HG03135 (cell line): ENCODE measurements around the gene FBN1.

ENCODE experiments used
- ATAC-seq: cut with Tn5 transposase; IDR thresholded peaks from one replicate; pipeline ENCODE4 v1.9.1; 2021; ENCODE audit warnings: mild to moderate bottlenecking, moderate library complexity; ENCODE audit not compliant: unreplicated experiment

The FBN1 gene

DNA sequence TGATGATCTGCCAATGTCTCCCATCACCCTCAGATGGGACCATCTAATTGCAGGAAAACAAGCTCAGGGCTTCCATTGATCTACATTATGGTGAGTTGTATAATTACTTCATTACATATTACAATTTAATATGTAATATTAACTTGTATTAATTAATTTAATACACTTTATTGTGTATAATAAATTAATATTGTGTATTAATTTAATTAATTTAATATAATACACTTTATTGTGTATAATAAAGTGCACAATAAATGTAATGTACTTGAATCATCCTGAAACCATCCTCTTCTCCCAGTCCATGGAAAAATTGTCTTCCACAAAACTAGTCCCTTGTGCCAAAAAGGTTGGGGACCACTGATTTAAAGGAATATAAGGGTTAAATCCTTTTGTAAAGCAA lies 123.4 kb downstream of the FBN1 start:
- no peak for ATAC-seq

DNA sequence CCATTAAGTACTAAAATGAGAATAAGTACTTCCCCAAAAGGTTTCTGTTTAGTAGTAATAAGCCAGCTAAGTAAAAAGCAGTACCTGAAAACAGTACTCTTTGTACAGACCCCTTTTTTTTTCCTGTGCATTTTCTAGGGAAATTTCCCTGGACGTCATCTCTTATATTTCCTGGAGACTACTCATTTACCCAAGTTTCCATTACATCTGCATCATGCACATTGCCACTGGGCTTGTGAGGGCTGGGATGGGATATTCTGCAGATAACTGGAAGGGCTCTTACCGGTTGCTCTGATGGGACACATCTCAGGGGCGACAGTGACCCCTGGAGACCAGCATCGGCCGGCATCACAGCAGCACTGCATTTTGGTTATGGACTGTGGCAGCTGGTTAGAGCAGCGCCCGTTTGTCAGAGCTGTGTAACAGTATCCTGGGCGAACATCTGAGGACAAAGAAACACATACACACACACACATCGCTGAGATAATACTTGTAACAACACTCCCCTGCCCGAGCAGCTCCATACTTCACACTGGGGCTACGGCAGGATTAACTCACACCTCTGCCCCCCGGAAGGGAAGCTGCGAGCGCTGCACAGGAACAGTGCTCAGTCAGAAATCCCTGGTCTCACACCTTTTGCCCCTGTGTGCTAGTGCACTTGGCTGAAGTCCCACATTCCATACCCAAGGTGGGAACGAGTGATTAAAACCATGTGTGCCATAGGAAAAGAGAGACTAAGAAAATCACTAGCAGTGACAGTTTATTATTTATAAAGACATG lies 124.9 kb downstream of the FBN1 start:
- no peak for ATAC-seq

DNA sequence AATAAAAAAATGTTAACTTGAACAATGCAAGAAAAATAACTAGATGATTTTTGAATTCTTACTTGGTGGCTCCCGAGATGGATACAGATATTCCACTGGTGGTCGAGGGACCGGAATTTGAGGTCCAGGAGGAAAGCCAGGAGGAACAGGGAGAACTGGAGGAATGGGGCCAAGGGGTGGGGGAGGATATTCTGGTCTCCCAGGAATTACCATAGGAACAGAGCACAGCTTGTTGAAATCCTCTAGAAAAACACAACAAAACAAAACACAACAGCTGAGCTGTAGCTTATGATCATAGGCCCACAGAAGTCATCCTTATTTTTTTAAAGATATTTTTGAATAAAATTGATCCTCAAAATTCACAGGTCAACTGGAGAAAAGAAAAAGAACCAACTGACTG lies 129.4 kb downstream of the FBN1 start:
- ATAC-seq: no peak

DNA sequence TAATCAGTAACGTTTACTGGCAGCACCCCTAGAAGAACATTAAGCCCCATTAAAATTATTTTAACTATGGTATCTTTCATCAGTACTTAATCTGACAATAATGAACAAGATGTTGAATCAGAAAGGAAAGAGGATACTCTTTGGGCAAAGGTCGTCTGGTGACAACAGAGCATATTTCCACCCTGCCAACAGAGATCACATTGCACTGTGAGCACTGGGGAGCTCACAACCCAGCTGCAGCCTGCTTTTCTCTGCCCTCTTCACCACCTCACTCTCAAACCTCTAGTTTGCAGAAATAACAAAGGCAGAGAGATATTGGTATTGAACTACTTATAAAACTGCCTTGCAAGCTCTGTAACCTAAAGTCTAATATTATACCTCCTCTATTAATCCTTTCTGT lies 130.0 kb downstream of the FBN1 start:
- ATAC-seq: no peak

DNA sequence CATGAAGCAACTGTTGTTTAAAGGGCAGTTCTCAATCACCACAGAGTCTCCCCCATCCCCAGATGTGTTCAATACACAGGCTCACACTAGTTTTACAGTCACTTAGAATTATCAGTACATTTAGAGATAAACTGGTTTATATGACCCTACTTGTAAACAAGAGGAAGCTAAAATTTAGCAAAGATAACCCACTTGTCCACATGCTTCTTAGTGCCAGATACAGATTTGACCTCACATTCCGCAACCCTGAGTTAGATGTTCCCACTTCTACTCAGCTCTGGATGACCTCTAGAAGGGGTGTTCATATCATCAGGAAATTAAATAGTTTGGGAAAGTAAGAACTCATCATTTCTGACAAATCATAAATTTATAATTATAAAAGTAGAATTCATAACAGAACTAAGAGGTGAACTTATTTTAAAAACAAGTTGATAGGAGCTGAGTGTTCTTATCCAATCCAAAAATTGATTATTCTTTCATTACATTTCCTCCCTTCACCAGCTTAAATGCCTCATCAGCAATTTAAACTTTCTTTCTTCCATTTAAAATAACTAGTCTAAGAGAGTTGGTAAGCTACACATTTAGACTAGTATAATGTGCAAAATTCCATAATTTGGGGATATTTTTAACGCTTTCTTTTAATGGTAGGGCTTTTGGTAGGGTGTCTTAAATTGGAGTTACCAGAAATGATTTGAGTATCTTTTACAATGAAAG lies 131.2 kb downstream of the FBN1 start:
- ATAC-seq: no peak

DNA sequence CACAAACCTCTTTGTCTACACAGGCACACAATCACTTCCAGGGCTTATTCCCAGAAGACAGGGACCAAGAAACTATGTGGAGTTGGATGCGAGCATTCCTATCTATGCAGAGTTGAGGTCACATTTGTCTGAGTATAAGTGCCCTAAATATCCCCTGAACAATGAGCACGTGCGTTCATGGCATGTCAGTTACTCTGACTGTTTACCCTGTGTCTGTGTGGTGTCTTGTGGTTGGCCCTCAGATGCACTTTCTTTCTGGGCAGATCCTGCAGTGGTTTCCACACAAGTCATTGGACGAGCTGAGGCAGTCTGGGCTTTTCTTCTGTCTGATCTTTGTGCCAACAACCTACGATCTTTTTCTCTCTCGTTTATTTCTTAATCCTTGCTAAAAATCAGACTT lies 134.5 kb downstream of the FBN1 start:
- no peak for ATAC-seq

DNA sequence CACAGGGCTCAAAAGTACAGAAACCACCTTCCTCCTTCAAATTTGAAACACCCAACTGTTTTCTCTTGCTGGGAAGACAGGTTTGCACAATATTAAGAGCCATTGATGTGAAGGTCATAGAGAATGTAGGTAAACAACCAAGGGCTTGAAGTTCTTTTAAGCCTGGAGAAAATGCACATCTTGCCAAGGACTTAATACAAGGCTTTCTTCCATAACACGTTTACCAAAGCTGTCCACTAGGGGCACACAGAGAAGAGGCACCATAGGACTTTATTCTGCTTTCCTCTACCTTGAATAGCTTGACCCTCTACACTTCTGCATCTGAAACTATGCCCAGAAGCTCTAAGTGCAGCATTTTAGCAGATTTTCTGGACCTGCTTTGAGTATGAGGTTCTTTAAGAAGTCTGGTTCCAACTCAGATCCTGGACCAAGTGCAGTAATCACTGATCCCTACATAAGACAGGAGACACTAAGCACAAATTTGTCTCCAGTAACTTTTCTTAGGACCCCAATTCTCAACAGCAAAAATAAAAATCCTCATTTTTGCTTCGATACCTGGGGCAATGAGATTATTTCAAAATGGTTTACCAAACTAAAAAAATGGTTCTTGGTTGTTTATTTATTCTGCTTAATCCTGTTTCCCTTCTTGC lies 138.0 kb downstream of the FBN1 start:
- ATAC-seq: peak; percentile 73

DNA sequence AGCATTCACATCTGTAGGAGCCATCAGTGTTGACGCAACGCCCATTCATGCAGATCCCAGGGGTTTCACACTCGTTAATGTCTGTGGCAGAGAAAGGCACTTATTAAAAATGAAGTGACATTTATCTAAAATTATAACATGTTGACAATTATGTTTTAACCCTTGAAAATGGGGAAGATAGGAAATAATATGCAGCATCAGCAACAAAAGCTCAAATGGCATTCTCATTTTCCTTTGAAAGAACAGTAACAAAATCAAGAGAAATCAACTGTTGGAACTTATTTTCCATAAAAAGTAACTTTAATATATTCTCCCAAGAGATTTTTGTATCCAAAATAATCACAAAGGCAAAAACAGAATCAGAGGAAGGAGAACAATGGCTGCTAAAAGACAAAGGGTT lies 140.4 kb downstream of the FBN1 start:
- ATAC-seq: no peak

DNA sequence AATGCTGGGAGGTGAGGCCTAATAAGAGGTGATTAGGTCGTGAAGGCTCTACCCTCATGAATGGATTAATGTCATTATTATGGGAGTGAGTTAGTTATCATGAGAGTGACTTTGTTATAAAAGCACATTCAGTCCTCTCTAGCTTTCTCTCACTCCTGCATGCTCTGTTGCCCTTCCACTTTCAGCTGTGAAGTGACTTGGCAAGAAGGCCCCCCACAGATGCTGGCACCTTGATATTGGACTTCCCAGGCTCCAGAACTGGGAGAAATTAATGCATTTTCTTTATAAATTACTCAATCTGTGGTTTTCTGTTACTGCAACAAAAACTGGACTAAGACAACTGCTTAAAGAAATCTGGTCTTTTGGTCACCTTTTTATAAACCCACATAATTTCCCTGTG lies 144.3 kb downstream of the FBN1 start:
- ATAC-seq: no peak

DNA sequence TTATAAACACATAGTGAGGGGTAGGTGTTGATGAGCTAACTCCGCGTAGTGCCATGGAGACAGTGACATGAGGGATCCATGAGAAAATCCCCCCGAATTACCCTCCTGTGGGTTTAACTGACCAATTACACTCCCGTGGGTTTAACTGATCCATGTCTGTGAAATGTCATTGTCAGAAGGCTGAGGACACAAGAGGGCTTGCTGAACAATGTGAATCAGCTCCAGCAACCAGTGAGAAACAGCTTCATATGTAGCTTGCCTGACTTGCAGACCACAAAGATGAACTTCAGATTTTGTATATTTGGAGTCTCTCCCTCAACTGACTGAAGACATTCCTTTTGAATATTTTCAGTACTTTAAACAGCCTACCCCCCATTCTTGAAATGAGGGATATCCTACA lies 144.9 kb downstream of the FBN1 start:
- ATAC-seq: no peak

DNA sequence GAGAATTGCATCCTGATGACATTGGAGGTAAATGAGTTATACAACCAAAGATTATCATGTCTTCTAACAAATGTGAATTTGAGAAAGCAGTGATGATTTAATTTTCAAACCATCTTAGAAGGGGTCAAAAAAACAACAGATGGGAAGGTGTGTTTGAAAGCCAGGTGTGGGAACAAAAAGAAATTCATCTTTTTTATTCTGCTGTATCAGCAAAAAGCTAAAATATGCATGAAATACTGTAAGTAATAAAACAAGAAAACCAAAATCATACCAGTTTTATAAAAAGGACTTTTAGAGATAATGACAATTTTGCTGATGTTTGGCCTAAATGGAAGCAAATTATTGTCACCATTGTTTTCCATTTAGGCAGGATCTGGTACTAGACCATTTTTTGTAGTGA lies 145.5 kb downstream of the FBN1 start:
- ATAC-seq: no peak

DNA sequence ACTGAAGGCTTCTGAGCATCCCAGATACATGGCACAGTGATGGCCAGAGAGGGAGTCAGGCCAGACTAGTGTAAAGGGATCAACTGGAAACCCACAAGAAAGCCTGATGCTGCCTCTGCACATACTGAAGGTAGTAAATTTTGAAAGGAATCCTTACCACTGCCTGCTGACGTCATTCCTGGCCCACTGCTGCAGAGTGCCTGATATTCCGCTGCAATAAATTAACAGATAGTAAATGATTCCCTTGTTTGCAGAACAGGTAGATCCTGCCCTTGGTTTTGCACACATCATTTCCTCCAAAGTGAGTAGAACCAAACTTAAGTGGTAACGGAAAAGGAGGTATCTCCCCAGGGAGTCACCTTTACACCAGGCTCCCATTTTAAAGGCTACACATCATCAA lies 146.7 kb downstream of the FBN1 start:
- ATAC-seq: no peak

DNA sequence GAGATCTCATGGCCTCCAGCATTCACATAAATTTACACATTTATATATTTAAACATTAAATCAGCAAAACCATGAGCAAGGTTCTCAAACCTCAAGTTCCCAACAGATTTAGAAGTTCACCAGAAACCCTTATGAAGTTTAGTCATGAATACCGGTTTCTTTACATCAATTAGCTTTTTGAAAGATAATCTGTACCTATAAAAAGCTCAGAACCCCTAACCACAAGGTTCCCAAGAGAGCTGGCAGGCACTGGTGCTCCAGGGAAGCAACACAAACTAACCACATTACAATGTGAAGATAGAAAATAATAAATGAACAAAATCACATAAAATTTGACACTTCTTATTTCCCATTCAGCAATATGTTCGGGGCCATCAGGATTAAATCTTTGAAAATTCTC lies 150.9 kb downstream of the FBN1 start:
- no peak for ATAC-seq

DNA sequence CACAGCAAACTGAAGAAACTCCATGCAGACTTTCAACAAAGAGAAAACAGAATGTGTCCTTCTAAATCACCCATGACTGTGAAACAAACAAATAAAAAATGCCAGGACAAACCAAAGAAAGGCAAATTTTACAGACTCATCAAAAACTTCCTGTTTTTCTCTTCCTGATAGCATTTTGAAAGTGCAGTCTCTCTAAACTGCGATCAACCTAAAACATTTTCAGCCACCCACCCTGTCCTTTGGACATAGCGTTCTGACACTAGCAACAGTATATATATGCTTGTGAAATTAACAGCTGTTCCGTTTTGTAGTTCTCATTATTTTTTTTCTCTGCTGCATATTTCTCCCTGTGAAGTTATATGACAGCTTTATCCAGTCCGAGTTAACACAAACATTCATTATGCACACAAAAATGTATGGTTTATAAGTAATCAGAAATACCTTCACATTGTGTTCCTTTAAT lies 151.7 kb downstream of the FBN1 start:
- no peak for ATAC-seq

DNA sequence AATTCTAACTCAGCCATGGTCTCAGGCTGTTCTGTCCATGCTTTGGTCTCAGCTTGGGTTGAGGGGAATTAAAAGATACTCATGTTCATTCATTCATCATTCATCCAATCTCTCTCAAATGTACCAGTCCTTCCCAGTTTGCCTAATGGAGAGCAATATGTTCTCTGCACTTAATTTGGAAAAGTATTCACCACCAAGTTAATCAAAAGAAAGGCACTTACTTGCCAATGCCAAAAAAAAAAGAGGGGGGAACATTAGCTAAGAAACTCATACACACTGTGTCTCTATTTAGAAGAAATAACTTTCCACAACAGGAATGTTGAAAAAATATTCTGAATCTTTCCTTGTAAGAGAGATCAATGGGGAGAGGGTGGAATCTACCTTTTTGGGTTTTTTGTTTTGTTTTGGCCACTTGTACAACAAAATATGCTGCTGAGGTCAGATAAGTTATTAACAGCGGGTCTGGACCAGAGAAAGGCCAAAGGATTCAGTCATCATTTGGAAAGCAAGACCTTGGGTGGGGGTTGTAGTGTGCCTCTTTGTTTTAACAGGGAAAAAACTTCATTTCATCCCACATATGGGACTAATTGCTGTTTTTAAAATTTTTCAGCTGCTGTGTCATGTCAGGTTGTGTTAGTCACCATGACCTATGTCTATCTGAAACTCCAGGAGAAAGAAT lies 152.3 kb downstream of the FBN1 start:
- ATAC-seq: no peak

DNA sequence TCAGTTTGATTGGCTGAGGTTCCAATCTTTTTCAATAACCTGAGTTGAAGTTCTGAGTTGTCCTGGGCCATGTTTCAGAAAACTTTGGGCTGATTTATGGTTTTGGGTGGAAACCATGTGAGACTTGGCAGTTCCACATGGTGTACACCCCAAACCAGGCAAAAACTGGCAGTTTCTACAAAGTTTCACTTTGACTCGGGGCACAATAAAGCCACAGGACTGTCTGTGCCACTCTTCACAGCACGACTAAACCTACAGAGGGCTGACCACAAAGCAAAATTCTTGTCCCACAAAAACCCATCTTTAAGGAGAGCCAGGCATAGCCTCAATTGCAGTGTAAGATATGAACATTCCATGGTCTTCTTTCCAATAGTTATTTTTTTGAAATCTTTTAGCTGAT lies 159.3 kb downstream of the FBN1 start:
- no peak for ATAC-seq

DNA sequence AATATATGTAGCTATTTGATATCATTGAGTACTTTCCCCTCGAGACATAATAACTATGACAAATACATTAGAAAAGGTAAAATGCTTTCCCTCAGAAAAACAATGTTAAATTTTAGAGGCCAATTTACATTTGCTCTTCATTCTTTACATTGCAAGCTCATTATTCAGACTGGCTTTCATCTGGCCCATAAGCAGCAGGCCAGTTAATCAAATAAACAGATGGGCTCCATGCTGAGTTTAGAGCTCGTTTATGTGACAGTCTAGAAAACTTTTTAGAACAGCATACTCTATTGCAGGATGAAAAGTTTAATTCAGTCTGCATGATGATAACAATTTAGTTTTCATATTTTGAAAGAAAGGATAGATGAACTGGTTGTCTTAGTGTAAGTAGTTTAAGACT lies 163.7 kb downstream of the FBN1 start:
- ATAC-seq: no peak

DNA sequence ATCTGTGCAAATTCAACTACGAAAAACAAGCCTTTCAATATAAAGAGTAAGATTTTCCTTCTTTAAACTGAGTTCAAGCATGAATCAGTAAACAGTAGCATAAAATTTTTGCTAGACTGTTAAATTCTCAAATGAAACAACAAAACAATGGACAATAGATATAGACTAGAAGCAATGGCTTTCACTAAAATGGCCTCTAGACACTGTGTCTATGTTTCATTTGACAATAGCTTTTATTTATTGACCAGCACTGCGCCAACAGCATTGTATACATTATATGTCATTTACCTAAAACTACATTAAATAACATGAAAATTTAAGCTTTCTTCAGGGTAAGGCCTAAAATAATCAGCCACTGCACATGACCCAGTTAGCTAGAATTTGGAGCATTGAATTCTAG lies 165.8 kb downstream of the FBN1 start:
- no peak for ATAC-seq

DNA sequence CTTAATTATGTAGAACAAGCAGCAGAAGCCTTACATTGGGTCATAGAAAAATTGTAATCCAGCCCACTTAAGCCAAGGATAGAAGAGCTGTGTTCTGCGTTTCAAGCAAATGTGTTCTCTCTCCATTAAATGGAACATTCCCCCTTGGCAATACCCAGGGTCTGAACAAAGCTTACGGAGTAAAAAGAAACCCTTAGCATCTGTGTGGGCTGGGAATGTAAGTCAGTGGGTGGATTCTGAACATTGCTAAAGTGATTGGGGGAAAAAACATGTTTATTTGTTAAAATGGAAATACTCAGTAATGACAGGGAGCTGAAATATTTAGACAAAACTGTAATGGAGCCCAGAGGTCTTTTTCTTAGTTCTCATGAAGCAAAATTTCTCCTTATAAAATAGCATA lies 166.9 kb downstream of the FBN1 start:
- ATAC-seq: no peak

DNA sequence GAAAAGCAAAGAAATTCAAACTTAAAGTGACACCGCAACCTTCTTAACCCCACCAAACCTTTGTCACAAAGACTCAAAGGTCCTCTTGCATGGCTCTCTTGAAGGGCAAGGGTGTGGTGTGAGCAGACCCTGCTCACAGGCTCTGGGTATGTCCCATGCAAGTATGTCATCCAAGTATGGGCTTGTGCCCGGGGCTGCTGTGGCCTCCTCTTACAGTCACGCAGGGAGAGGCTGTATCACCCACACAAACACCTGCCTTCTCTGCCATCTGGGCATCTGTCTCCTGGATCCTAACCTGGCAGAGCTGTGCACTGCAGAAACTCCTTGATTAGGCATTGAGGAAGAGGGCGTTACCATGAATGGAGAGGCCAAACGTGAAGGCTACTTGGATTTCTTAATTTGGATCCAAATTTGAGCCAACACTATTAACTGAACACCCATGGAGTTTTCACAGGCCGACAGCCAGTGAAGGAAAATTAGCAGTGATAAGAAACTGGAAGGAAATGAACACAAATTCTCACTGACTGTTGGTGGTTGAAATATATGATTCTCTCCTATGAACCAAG lies 167.6 kb downstream of the FBN1 start:
- ATAC-seq: no peak
